IMR-90 (cell line): ENCODE data around the gene DYRK1B. TPM values are rescaled to one million over a fixed set of nuclear protein-coding genes. Genes with fewer than 3 reads are reported as not detected.

Experiments used
- ATAC-seq: fragments of 200-7000 bp; cut with Tn5 transposase; 2 replicates; pipeline ENCODE4 v1.9.1; 2020; ENCODE audit warnings: low read depth, mild to moderate bottlenecking, moderate library complexity
- BruUV-seq: library from RNA; stranded (reverse); fragments of 400-500 nt; replicated peaks from 2 replicates; lab custom pipeline; 2021; lab: Mats Ljungman, UMichigan
- CTCF ChIA-PET: fragments of 300-600 bp; formaldehyde crosslinking; extraction: SDS; loops from one replicate; lab custom pipeline; 2021; ENCODE audit warnings: antibody characterized with exemption; lab: Yijun Ruan, JAX
- POLR2A ChIA-PET: fragments of 300-600 bp; sonication (Branson Sonifier 250); formaldehyde crosslinking; loops from one replicate; lab custom pipeline; 2022; ENCODE audit warnings: antibody characterized with exemption; ENCODE audit not compliant: unreplicated experiment; lab: Charles Lee
- DNase-seq: peaks from one replicate; pipeline ENCODE4 v3.0.0; 2013
- H2AFZ ChIP-seq: replicated peaks from 2 replicates; pipeline ENCODE3; 2013; ENCODE audit warnings: low read length, mild to moderate bottlenecking; ENCODE audit not compliant: poor library complexity
- H2AK5ac ChIP-seq: 2 replicates; pipeline ENCODE4 v1.6.1; 2013; ENCODE audit warnings: low read depth, low read length, inconsistent platforms
- H2AK9ac ChIP-seq: replicated peaks from 2 replicates; pipeline ENCODE3; 2013; ENCODE audit warnings: mild to moderate bottlenecking, low read depth, low read length, moderate library complexity; ENCODE audit not compliant: poor library complexity
- H2BK120ac ChIP-seq: 2 replicates; pipeline ENCODE4 v1.6.1; 2013; ENCODE audit warnings: low read depth, low read length, inconsistent platforms
- H2BK15ac ChIP-seq: 3 replicates; pipeline ENCODE4 v1.6.1; 2013; ENCODE audit warnings: low read depth, low read length, inconsistent platforms
- H2BK20ac ChIP-seq: 2 replicates; pipeline ENCODE4 v1.6.1; 2013; ENCODE audit warnings: low read depth, mild to moderate bottlenecking, inconsistent platforms, low read length, moderate library complexity
- H2BK5ac ChIP-seq: 2 replicates; pipeline ENCODE4 v1.6.1; 2013; ENCODE audit warnings: mild to moderate bottlenecking, low read depth, low read length, inconsistent platforms; ENCODE audit not compliant: poor library complexity, severe bottlenecking
- H3K14ac ChIP-seq: replicated peaks from 2 replicates; pipeline ENCODE4 v1.6.1; 2013; ENCODE audit warnings: low read depth, low read length, inconsistent platforms
- H3K18ac ChIP-seq: 2 replicates; pipeline ENCODE4 v1.6.1; 2013; ENCODE audit warnings: low read depth, low read length, control low read depth
- H3K23ac ChIP-seq: 2 replicates; pipeline ENCODE4 v1.6.1; 2013; ENCODE audit warnings: low read depth, low read length, inconsistent platforms
- H3K27ac ChIP-seq: 2 replicates; pipeline ENCODE4 v1.5.1; 2013; ENCODE audit warnings: mild to moderate bottlenecking, control low read depth, low read length; ENCODE audit not compliant: insufficient read depth
- H3K27me3 ChIP-seq: 2 replicates; pipeline ENCODE4 v1.6.1; 2013; ENCODE audit warnings: low read length; ENCODE audit not compliant: control insufficient read depth, insufficient read depth
- H3K36me3 ChIP-seq: 2 replicates; pipeline ENCODE4 v1.6.1; 2013; ENCODE audit warnings: low read length, mixed read lengths; ENCODE audit not compliant: control insufficient read depth, insufficient read depth
- H3K4ac ChIP-seq: 2 replicates; pipeline ENCODE4 v1.6.1; 2013; ENCODE audit warnings: low read depth, low read length, inconsistent platforms
- H3K4me1 ChIP-seq: 2 replicates; pipeline ENCODE4 v1.6.1; 2013; ENCODE audit warnings: low read length, mixed read lengths; ENCODE audit not compliant: control insufficient read depth, insufficient read depth
- H3K4me2 ChIP-seq: 2 replicates; pipeline ENCODE4 v1.6.1; 2013; ENCODE audit warnings: low read depth, mild to moderate bottlenecking, control low read depth, low read length, moderate library complexity
- H3K4me3 ChIP-seq: 2 replicates; pipeline ENCODE4 v1.5.1; 2013; ENCODE audit warnings: low read depth, mild to moderate bottlenecking, control low read depth, low read length, moderate library complexity; ENCODE audit not compliant: insufficient read depth
- H3K56ac ChIP-seq: 2 replicates; pipeline ENCODE4 v1.6.1; 2013; ENCODE audit warnings: low read length, inconsistent platforms; ENCODE audit not compliant: insufficient read depth; ENCODE audit errors: extremely low read depth
- H3K79me1 ChIP-seq, 2 experiments: 2 replicates each; pipeline ENCODE4 v1.6.1; 2013; ENCODE audit warnings: low read length in 2 of 2, inconsistent platforms in 1 of 2, low read depth in 1 of 2
- H3K9ac ChIP-seq: 2 replicates; pipeline ENCODE4 v1.6.1; 2013; ENCODE audit warnings: low read depth, low read length, control low read depth
- H3K9me1 ChIP-seq: 2 replicates; pipeline ENCODE4 v1.6.1; 2013; ENCODE audit warnings: low read length, inconsistent platforms; ENCODE audit not compliant: insufficient read depth
- H3K9me3 ChIP-seq: 2 replicates; pipeline ENCODE4 v1.6.1; 2013; ENCODE audit warnings: low read length; ENCODE audit not compliant: control insufficient read depth, insufficient read depth
- H4K20me1 ChIP-seq: 2 replicates; pipeline ENCODE4 v1.6.1; 2013; ENCODE audit warnings: low read length, inconsistent platforms; ENCODE audit not compliant: insufficient read depth
- H4K5ac ChIP-seq: 2 replicates; pipeline ENCODE4 v1.6.1; 2013; ENCODE audit warnings: mild to moderate bottlenecking, low read depth, low read length, control low read depth
- H4K8ac ChIP-seq, 2 experiments: 2 replicates each; pipeline ENCODE4 v1.6.1; 2013; ENCODE audit warnings: low read depth in 2 of 2, low read length in 2 of 2, control low read depth in 1 of 2, inconsistent platforms in 1 of 2
- H4K91ac ChIP-seq: 2 replicates; pipeline ENCODE4 v1.6.1; 2013; ENCODE audit warnings: low read depth, low read length, inconsistent platforms; ENCODE audit not compliant: insufficient read depth
- BHLHE40 ChIP-seq: fragments of 150-350 bp; IDR thresholded peaks from 2 replicates; pipeline ENCODE4 v1.6.1; 2016; ENCODE audit warnings: mild to moderate bottlenecking, low read depth, low read length
- CEBPB ChIP-seq: IDR thresholded peaks from 2 replicates; pipeline ENCODE4 v1.6.1; 2012; ENCODE audit warnings: low read depth, low read length, improper control_type of control experiment
- CHD1 ChIP-seq: IDR thresholded peaks from 2 replicates; pipeline ENCODE4 v1.6.1; 2012; ENCODE audit warnings: low read depth, low read length, improper control_type of control experiment
- CTCF ChIP-seq: conservative IDR thresholded peaks from 2 replicates; pipeline ENCODE4 v1.5.1; 2012; ENCODE audit warnings: mild to moderate bottlenecking, low read depth, low read length, improper control_type of control experiment
- ELK1 ChIP-seq: fragments of 150-350 bp; IDR thresholded peaks from 2 replicates; pipeline ENCODE4 v1.6.1; 2016; ENCODE audit warnings: low read depth, mild to moderate bottlenecking, low read length, moderate library complexity, borderline replicate concordance
- FOS ChIP-seq: fragments of 150-350 bp; IDR thresholded peaks from 2 replicates; pipeline ENCODE4 v1.6.1; 2016; ENCODE audit warnings: low read depth, low read length
- MAFK ChIP-seq: IDR thresholded peaks from 2 replicates; pipeline ENCODE4 v1.6.1; 2012; ENCODE audit warnings: low read depth, low read length, improper control_type of control experiment
- MAZ ChIP-seq: IDR thresholded peaks from 2 replicates; pipeline ENCODE4 v1.6.1; 2012; ENCODE audit warnings: low read depth, mild to moderate bottlenecking, low read length, improper control_type of control experiment, moderate library complexity, borderline replicate concordance
- RCOR1 ChIP-seq: IDR thresholded peaks from 2 replicates; pipeline ENCODE4 v1.6.1; 2012; ENCODE audit warnings: mild to moderate bottlenecking, low read length, improper control_type of control experiment; ENCODE audit not compliant: insufficient replicate concordance
- RFX5 ChIP-seq: IDR thresholded peaks from 2 replicates; pipeline ENCODE4 v1.8.0; 2012; ENCODE audit warnings: low read depth, mild to moderate bottlenecking, low read length, moderate library complexity
- SMC3 ChIP-seq: fragments of 150-350 bp; IDR thresholded peaks from 2 replicates; pipeline ENCODE4 v1.6.1; 2016; ENCODE audit warnings: low read depth, mild to moderate bottlenecking, antibody characterized with exemption, low read length, moderate library complexity
- WGBS, 2 experiments: methylation state at CpG; one replicate each; pipeline versions ENCODE4 v1.1.5 to v1.1.7; 2013; ENCODE audit warnings: missing lambda C conversion rate in 2 of 2; ENCODE audit not compliant: insufficient read length in 1 of 2; ENCODE audit errors: extremely low coverage in 2 of 2; 5-methylcytosine and 5-hydroxymethylcytosine counted together
- dilution Hi-C: fragments of 300-500 bp; cut with HindIII; formaldehyde crosslinking; loops from one replicate; pipeline ENCODE4 v1.14.3; 2018; ENCODE audit warnings: low sequenced_read_pairs; ENCODE audit not compliant: unreplicated experiment
- in situ Hi-C: fragments of 300-500 bp; cut with MboI; formaldehyde crosslinking; loops from 3 replicates; pipeline ENCODE4 v1.14.3; 2019; ENCODE audit warnings: low sequenced_read_pairs, inconsistent platforms, mixed read lengths
- intact Hi-C: fragments of 100-400 bp; cut with micrococcal nuclease; formaldehyde crosslinking; loops from 2 replicates; pipeline ENCODE4 v1.10.0; 2022
- polyA plus RNA-seq, 3 experiments: library from polyadenylated mRNA; depleted of rRNA; stranded (reverse); fragments of >200 nt; gene quantifications; 2 replicates each; pipeline ENCODE4 v1.2.3, GENCODE V29; 2012; ENCODE audit warnings: low replicate concordance in 1 of 3
- total RNA-seq: library from RNA; depleted of rRNA; stranded (reverse); fragments of >200 nt; gene quantifications from 2 replicates; pipeline ENCODE4 v1.2.3, GENCODE V29; 2012

Gene DYRK1B
- total and polyA plus RNA-seq, 2 of the 4 experiments (the other 2 are of a cell fraction) = 2.7 to 11.4 TPM

GRCh38 chr19:39865186-39865585 lies 31.2 kb upstream of the DYRK1B start:
- no peak overlapping the region for H4K8ac ChIP-seq
- H3K4me3 ChIP-seq = no peak overlapping the region
- no peak overlapping the region for H2BK20ac ChIP-seq
- no peak overlapping the region for H2AK9ac ChIP-seq
- H2AK5ac ChIP-seq = no peak overlapping the region
- no peak overlapping the region for H3K27ac ChIP-seq
- H3K14ac ChIP-seq = no peak overlapping the region
- no peak overlapping the region for H4K91ac ChIP-seq
- H2AFZ ChIP-seq = no peak overlapping the region
- no TSS peak for BruUV-seq
- no peaks in the 10 kb centered on the region for H3K9me1 ChIP-seq
- H3K4me1 ChIP-seq = no peaks in the 10 kb centered on the region
- no peak overlapping the region for H3K18ac ChIP-seq
- no peak overlapping the region for H3K23ac ChIP-seq
- no peak overlapping the region for H3K4me2 ChIP-seq
- H3K9me3 ChIP-seq = no peaks in the 10 kb centered on the region
- no peak overlapping the region for H3K4ac ChIP-seq
- H3K9ac ChIP-seq = no peak overlapping the region
- no peak for DNase-seq
- in situ Hi-C loops = no loop called here
- H2BK120ac ChIP-seq = no peak overlapping the region
- H2BK5ac ChIP-seq = no peak overlapping the region
- H3K79me1 ChIP-seq = no peaks in the 10 kb centered on the region
- CTCF ChIA-PET = no interaction called here
- no peaks in the 10 kb centered on the region for H3K36me3 ChIP-seq
- no peak for ATAC-seq
- H2BK15ac ChIP-seq = no peak overlapping the region
- dilution Hi-C loops = no loop called here
- TF ChIP-seq RFX5 (no peak), CTCF (no peak), MAZ (no peak), BHLHE40 (no peak), FOS (no peak), CHD1 (no peak), ELK1 (no peak), SMC3 (no peak), CEBPB (no peak), RCOR1 (no peak), MAFK (no peak)
- no peaks in the 10 kb centered on the region for H4K20me1 ChIP-seq
- H3K56ac ChIP-seq = no peak overlapping the region
- WGBS, 2 experiments = no CpG with 5 or more reads among the region's 2 CpGs
- H4K5ac ChIP-seq = no peak overlapping the region
- POLR2A ChIA-PET = no interaction called here
- intact Hi-C loops = no loop called here
- H3K27me3 ChIP-seq = no peaks in the 10 kb centered on the region
